ENCODE results near the gene TRPT1. TPM values are rescaled to one million over a fixed set of nuclear protein-coding genes. Genes with fewer than 3 reads are reported as not detected.

Gene TRPT1
- total RNA-seq, 1 donor from 2014 or later: 43.2 TPM

DNA sequence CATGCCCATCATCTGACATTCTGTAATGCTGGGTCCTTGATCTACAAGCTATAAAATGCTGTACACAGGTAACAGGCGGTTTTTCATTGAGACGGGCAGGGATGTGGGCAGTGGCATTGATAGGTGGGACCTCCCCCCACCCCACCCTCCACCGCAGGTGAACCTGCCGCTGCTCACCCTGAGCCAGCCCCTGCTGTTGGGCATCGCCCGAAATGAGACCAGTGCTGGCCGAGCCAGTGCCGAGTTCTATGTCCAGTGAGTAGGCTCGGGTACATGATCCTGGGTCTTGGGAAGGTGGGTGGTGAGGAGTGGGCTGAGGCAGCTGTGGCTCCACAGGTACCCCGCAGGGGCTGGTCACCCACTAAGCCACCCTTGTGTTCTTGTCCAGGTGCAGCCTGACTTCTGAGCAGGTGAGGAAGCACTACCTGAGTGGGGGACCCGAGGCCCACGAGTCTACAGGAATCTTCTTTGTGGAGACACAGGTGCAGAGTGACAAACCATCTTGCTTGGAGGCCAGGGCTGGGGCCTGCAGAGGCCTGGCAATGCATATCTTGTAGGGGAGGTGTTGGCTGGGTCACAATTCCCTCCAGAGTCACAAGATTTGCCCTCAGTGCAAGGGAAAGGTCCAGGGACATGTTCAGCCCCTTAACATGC is 3.2 kb upstream of the TRPT1 start:
- H3K9me3 Mint-ChIP-seq: no peaks in the 10 kb centered on the region
- TF ChIP-seq, protein P1, sequence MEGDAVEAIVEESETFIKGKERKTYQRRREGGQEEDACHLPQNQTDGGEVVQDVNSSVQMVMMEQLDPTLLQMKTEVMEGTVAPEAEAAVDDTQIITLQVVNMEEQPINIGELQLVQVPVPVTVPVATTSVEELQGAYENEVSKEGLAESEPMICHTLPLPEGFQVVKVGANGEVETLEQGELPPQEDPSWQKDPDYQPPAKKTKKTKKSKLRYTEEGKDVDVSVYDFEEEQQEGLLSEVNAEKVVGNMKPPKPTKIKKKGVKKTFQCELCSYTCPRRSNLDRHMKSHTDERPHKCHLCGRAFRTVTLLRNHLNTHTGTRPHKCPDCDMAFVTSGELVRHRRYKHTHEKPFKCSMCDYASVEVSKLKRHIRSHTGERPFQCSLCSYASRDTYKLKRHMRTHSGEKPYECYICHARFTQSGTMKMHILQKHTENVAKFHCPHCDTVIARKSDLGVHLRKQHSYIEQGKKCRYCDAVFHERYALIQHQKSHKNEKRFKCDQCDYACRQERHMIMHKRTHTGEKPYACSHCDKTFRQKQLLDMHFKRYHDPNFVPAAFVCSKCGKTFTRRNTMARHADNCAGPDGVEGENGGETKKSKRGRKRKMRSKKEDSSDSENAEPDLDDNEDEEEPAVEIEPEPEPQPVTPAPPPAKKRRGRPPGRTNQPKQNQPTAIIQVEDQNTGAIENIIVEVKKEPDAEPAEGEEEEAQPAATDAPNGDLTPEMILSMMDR (conservative IDR thresholded peaks at IDR 0.05): no peak
- DNase-seq (ENCODE audit: low read depth, low spot score): no peak
- peak overlapping the region; percentile 93 for H3K4me3 Mint-ChIP-seq
- H3K4me1 Mint-ChIP-seq: peaks cover 37% of the 10 kb centered on the region
- H3K36me3 Mint-ChIP-seq (ENCODE audit: low read depth): no peaks in the 10 kb centered on the region
- no peaks in the 10 kb centered on the region for H3K27me3 Mint-ChIP-seq (ENCODE audit: low read depth)
- H3K27ac Mint-ChIP-seq (ENCODE audit: unreplicated experiment): no peak overlapping the region

DNA sequence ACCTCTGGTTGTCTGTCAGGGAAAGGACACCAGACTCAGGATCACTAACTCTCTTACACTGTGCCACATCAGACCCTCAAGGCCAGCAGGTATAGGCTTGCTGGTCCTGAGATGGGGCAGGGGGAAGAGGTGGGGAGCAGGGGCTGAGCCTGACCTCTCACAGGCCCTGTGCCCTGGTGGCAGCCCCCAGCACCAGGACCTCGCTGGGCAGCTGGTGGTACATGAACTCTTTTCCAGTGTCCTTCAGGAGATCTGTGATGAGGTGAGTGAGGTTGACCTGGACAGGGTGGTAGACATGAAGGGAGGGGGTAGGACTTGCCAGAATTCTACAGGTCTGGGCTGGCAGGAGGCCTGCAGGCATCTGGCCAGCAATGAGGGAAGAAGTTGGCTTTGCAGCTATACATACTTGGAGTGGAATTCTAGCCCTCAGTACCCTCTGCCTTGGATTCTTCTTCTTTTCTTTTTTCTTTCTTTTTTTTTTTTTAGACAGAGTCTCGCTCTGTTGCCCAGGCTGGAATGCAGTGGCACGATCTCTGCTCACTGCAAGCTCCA is 1.5 kb upstream of the TRPT1 start:
- DNase-seq (ENCODE audit: low read depth, low spot score): no peak
- Mint-ChIP-seq H3K4me3 (peak overlapping the region; percentile 91), H3K9me3 (no peaks in the 10 kb centered on the region), H3K27me3 (ENCODE audit: low read depth) (no peaks in the 10 kb centered on the region), H3K27ac (ENCODE audit: unreplicated experiment) (no peak overlapping the region), H3K4me1 (peaks cover 37% of the 10 kb centered on the region), H3K36me3 (ENCODE audit: low read depth) (no peaks in the 10 kb centered on the region)
- TF ChIP-seq, protein P1 (conservative IDR thresholded peaks at IDR 0.05): no peak

DNA sequence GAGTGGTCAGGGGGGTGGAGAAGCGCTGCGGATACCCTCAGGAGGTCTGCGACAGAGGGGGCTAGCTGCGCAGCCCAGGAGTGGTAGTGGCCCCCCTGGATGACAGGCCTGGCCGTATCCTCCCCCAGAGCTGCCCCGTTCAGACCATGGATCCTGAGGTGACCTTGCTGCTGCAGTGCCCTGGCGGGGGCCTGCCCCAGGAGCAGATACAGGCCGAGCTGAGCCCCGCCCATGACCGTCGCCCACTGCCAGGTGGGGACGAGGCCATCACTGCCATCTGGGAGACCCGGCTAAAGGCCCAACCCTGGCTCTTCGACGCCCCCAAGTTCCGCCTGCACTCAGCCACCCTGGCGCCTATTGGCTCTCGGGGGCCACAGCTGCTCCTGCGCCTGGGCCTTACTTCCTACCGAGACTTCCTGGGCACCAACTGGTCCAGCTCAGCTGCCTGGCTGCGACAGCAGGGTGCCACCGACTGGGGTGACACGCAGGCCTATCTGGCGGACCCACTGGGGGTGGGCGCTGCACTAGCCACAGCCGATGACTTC is 593 bp upstream of the TRPT1 start:
- no peaks in the 10 kb centered on the region for H3K36me3 Mint-ChIP-seq (ENCODE audit: low read depth)
- no peaks in the 10 kb centered on the region for H3K9me3 Mint-ChIP-seq
- TF ChIP-seq, protein P1 (conservative IDR thresholded peaks at IDR 0.05): no peak
- DNase-seq (ENCODE audit: low read depth, low spot score): no peak
- no peak overlapping the region for H3K27ac Mint-ChIP-seq (ENCODE audit: unreplicated experiment)
- no peaks in the 10 kb centered on the region for H3K27me3 Mint-ChIP-seq (ENCODE audit: low read depth)
- peak overlapping the region; percentile 91 for H3K4me3 Mint-ChIP-seq
- H3K4me1 Mint-ChIP-seq: peaks cover 33% of the 10 kb centered on the region

DNA sequence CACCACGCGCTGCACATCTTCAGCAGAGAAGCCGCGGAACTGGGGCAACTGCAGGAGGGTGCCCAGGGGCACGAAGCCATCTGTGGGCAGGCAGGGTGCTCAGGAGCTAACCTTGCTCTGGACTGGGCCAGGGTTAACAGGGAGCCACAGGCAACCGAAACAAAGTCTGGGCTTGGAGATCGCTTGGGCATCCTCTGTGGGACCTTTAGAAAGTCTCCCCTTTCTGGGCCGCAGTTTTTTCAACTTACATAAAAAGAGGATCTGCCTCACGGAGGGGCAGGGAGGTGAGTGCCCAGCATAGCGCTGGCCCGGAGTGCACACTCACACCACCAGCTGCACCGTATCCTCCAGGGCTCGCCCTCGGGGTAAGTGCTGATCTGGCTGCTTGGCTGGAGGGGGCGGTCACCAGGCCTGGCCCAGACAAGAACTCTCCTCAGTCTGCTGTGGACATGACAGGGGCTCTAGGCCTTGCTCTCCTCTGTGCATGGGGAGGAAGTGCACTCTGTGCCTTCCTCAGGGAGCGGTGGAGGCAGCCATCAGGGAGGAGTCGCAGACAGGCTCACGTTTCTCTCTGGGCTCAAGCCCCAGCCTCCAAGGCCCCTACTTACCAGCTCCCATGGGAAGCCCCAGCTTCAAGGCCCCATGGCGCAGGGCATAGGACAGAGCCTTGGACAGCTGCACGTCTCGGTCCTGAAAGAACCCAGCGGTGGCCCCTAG is 937 bp downstream of the TRPT1 start:
- TF ChIP-seq, protein P1 (conservative IDR thresholded peaks at IDR 0.05): no peak
- Mint-ChIP-seq H3K36me3 (ENCODE audit: low read depth) (no peaks in the 10 kb centered on the region), H3K27ac (ENCODE audit: unreplicated experiment) (no peak overlapping the region), H3K4me3 (peak overlapping the region; percentile 91), H3K27me3 (ENCODE audit: low read depth) (no peaks in the 10 kb centered on the region), H3K9me3 (no peaks in the 10 kb centered on the region), H3K4me1 (peaks cover 25% of the 10 kb centered on the region)
- DNase-seq (ENCODE audit: low read depth, low spot score): no peak

DNA sequence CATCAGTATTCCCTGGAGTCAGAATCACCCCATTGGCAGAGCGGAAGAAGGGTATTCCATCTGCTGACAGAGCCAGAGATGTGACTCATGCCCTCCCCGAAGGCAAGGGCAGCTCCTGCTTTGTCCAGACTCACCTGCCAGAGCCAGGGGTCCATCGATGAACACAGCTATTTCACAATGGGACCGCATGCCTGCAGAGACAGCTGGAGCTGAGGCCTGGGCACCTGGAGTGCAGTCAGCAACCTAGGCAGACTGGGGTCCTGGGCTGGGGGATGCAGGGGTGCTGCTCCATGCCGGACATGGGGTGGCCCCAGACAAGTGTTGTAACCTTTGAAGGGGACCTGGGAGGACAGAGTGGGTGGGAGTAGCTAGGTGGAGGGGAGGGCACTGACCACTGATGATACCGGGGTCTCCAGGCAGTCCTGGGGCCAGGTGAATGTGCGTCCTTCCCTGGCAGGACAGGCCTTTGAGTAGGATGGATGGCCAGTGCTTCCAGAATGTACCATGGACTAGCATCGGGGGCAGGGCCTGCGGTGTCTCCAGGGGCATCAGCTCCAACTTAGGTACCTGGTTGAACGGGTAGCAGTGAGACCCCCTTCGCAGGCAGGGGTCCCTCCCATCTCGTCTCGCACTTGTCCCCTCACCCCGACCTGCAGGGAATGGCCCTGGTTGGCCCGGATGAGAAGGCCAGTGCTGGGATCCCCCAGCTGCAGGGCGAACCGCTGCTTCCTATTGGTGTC is 1.7 kb downstream of the TRPT1 start:
- no peak for DNase-seq (ENCODE audit: low read depth, low spot score)
- peak overlapping the region; percentile 91 for H3K4me3 Mint-ChIP-seq
- H3K27ac Mint-ChIP-seq (ENCODE audit: unreplicated experiment): peak overlapping the region; percentile 71
- H3K4me1 Mint-ChIP-seq: peaks cover 18% of the 10 kb centered on the region
- no peaks in the 10 kb centered on the region for H3K9me3 Mint-ChIP-seq
- H3K27me3 Mint-ChIP-seq (ENCODE audit: low read depth): no peaks in the 10 kb centered on the region
- TF ChIP-seq, protein P1 (conservative IDR thresholded peaks at IDR 0.05): no peak
- no peaks in the 10 kb centered on the region for H3K36me3 Mint-ChIP-seq (ENCODE audit: low read depth)
